ENCODE results near the gene DPT. TPM values are rescaled to one million over a fixed set of nuclear protein-coding genes. Genes with fewer than 3 reads are reported as not detected.
A peak's percentile ranks its signal among the peaks of the same experiment; 100 is the strongest.

Gene DPT
- polyA plus RNA-seq, 1 donor (not counting 4 experiments of a cell fraction or from before 2014, with no cell fraction given): not detected

GRCh38 chr1:168656485-168656884 lies 72.5 kb downstream of the DPT start:
- Histone ChIP-seq H3K4me1 (ENCODE audit: control insufficient read depth, extremely low read depth, insufficient read depth, low read length) (peaks cover 19% of the 10 kb centered on the region), H3K4me2 (ENCODE audit: control insufficient read depth, extremely low read depth, insufficient read depth, low read depth, low read length) (no peak overlapping the region), H3K27ac (ENCODE audit: control insufficient read depth, insufficient read depth, low read length) (no peak overlapping the region), H3K27me3 (ENCODE audit: control insufficient read depth, extremely low read depth, insufficient read depth, low read length) (no peaks in the 10 kb centered on the region), H3K9ac (ENCODE audit: control insufficient read depth, extremely low read depth, insufficient read depth, low read length) (no peak overlapping the region), H4K20me1 (ENCODE audit: control insufficient read depth, extremely low read depth, insufficient read depth, low read length) (no peaks in the 10 kb centered on the region), H3K9me1 (ENCODE audit: control insufficient read depth, extremely low read depth, insufficient read depth, low read length) (no peaks in the 10 kb centered on the region), H3K4me3 (ENCODE audit: control insufficient read depth in 2 of 3, extremely low read depth in 1 of 3, insufficient read depth in 2 of 3, low read depth in 1 of 3, low read length in 3 of 3) (no peak overlapping the region), H2AFZ (ENCODE audit: control insufficient read depth, low read length) (no peak overlapping the region), H3K9me3 (ENCODE audit: control insufficient read depth, low read depth, low read length) (no peaks in the 10 kb centered on the region), H3K36me3 (ENCODE audit: control insufficient read depth in 2 of 2, extremely low read depth in 1 of 2, insufficient read depth in 2 of 2, low read length in 2 of 2) (no peaks in the 10 kb centered on the region), H3K79me2 (ENCODE audit: control insufficient read depth, insufficient read depth, low read length) (no peaks in the 10 kb centered on the region)
- DNase-seq (ENCODE audit: low read depth, low spot score) (no peak), FAIRE-seq (no peak)
- TF ChIP-seq CTCF (optimal IDR thresholded peaks at IDR 0.05 in 1 of 3, IDR thresholded peaks at IDR 0.05 in 1 of 3, conservative IDR thresholded peaks at IDR 0.05 in 1 of 3; ENCODE audit: extremely low read depth in 1 of 3, insufficient read depth in 2 of 3, low read length in 3 of 3): no peak
- TF ChIP-seq EZH2 (IDR thresholded peaks at IDR 0.05; ENCODE audit: low read length): no peak
- dilution Hi-C loops (cut with MboI; ENCODE audit: extremely low pct_ligation_motif_present, low sequenced_read_pairs): no loop called here

DNA sequence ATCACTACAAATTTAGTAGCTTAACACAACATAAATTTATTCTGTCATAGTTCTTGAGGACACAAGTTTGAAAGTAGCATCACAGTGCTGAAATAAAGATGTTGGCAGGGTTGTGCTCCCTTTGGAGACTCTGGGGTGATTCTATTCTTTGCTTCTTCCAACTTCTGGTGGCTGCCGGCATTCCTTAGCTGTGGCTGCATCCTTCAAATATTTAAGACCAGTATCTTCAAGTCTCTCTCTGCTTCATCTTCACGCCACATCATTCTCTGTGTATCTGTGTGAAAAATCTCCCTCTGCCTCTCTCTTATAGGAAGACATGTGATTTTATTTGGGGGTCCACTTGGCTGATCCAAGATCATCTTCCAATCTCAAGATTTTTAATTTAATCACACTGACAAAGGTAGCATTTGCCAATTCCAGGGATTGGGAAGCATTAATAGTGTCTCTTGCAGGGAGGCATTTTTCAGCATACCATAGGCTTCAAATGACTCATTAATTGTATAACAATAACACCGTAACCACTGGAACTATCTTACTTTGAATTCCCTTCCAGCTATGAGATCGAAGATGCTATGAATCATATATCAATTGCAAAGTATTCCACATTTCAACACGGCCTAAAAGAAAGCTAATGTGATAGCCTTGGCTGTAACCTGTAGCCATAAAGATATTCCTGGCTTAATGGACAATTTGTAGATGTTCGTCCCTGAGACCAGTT lies 74.6 kb downstream of the DPT start:
- Histone ChIP-seq H3K79me2 (ENCODE audit: control insufficient read depth, insufficient read depth, low read length) (no peaks in the 10 kb centered on the region), H3K9me3 (ENCODE audit: control insufficient read depth, low read depth, low read length) (no peaks in the 10 kb centered on the region), H3K36me3 (ENCODE audit: control insufficient read depth in 2 of 2, extremely low read depth in 1 of 2, insufficient read depth in 2 of 2, low read length in 2 of 2) (no peaks in the 10 kb centered on the region), H3K4me1 (ENCODE audit: control insufficient read depth, extremely low read depth, insufficient read depth, low read length) (peaks cover 19% of the 10 kb centered on the region), H3K27me3 (ENCODE audit: control insufficient read depth, extremely low read depth, insufficient read depth, low read length) (no peaks in the 10 kb centered on the region), H3K27ac (ENCODE audit: control insufficient read depth, insufficient read depth, low read length) (no peak overlapping the region), H3K4me2 (ENCODE audit: control insufficient read depth, extremely low read depth, insufficient read depth, low read depth, low read length) (peak overlapping the region; percentile 8), H3K9ac (ENCODE audit: control insufficient read depth, extremely low read depth, insufficient read depth, low read length) (no peak overlapping the region), H3K4me3 (ENCODE audit: control insufficient read depth in 2 of 3, extremely low read depth in 1 of 3, insufficient read depth in 2 of 3, low read depth in 1 of 3, low read length in 3 of 3) (no peak overlapping the region), H2AFZ (ENCODE audit: control insufficient read depth, low read length) (no peak overlapping the region), H4K20me1 (ENCODE audit: control insufficient read depth, extremely low read depth, insufficient read depth, low read length) (no peaks in the 10 kb centered on the region), H3K9me1 (ENCODE audit: control insufficient read depth, extremely low read depth, insufficient read depth, low read length) (no peaks in the 10 kb centered on the region)
- TF ChIP-seq CTCF (optimal IDR thresholded peaks at IDR 0.05 in 1 of 3, IDR thresholded peaks at IDR 0.05 in 1 of 3, conservative IDR thresholded peaks at IDR 0.05 in 1 of 3; ENCODE audit: extremely low read depth in 1 of 3, insufficient read depth in 2 of 3, low read length in 3 of 3) (no peak), EZH2 (IDR thresholded peaks at IDR 0.05; ENCODE audit: low read length) (no peak)
- dilution Hi-C loops (cut with MboI; ENCODE audit: extremely low pct_ligation_motif_present, low sequenced_read_pairs): no loop called here
- FAIRE-seq (peak; percentile 93), DNase-seq (ENCODE audit: low read depth, low spot score) (no peak)

Data from keratinocyte (primary cell).